ENCODE data around the gene ETV1.

Gene ETV1

DNA sequence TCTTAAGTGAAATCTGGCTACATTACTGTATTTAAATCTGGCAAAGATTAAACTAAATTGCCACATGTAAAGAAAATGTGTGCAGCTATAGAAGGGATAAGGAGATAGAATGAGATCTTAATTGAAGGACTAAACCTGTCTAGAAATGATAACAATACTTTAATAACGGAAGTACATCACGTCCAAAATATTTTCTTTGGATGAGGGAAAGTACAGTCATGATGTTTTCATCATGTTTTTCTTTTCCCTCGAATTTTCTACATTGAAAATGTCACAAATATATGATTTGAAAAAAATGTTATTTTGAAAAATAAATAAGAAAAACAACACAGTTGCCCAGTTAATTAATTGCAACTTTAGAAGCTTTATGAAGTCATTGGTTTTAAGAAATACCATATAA lies 143.9 kb downstream of the ETV1 start:
- CTCF ChIA-PET = no interaction called here
- POLR2A ChIA-PET = no interaction called here
- DNase-seq (ENCODE audit: extremely low spot score) = no peak
- no peak for TF ChIP-seq LEF1 (IDR thresholded peaks at IDR 0.05; ENCODE audit: borderline replicate concordance)
- no peak for TF ChIP-seq HDGF (IDR thresholded peaks at IDR 0.05; ENCODE audit: borderline replicate concordance)
- TF ChIP-seq L3MBTL2 (conservative IDR thresholded peaks at IDR 0.05) = no peak
- no peak for TF ChIP-seq FOXA1 (IDR thresholded peaks at IDR 0.05)
- no peak for TF ChIP-seq CTBP1 (IDR thresholded peaks at IDR 0.05; ENCODE audit: borderline replicate concordance)
- no peak for TF ChIP-seq SUZ12 (IDR thresholded peaks at IDR 0.05)
- no peak for TF ChIP-seq ELF4 (IDR thresholded peaks at IDR 0.05)
- TF ChIP-seq TARDBP (IDR thresholded peaks at IDR 0.05) = no peak
- no peak for TF ChIP-seq ZNF384 (IDR thresholded peaks at IDR 0.05)
- no peak for TF ChIP-seq ARNT (IDR thresholded peaks at IDR 0.05)
- TF ChIP-seq, protein P1, sequence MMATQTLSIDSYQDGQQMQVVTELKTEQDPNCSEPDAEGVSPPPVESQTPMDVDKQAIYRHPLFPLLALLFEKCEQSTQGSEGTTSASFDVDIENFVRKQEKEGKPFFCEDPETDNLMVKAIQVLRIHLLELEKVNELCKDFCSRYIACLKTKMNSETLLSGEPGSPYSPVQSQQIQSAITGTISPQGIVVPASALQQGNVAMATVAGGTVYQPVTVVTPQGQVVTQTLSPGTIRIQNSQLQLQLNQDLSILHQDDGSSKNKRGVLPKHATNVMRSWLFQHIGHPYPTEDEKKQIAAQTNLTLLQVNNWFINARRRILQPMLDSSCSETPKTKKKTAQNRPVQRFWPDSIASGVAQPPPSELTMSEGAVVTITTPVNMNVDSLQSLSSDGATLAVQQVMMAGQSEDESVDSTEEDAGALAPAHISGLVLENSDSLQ (IDR thresholded peaks at IDR 0.05) = no peak
- TF ChIP-seq BHLHE40 (IDR thresholded peaks at IDR 0.05; ENCODE audit: borderline replicate concordance) = no peak
- TF ChIP-seq FOXM1 (IDR thresholded peaks at IDR 0.05; ENCODE audit: borderline replicate concordance) = no peak
- no peak for TF ChIP-seq NFRKB (IDR thresholded peaks at IDR 0.05)

DNA sequence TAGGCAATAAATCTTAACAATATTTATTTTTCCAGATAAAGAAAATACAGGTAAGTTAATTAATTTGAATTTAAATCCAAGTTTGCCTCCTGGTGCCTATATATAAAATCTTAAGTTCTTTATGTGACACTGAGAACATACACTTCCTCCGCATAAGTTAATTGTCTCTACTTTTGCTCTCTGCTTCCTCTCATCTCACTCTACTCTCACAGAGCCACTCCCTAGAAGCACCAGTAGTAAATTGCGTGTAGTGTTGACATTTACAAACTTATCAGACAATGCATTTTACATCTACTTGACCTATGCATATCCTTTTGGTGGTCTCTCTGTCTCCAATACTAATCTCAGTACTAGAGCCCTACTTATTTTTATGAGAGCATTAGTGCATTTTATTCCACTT lies 144.5 kb downstream of the ETV1 start:
- ChIA-PET CTCF (no interaction called here), POLR2A (no interaction called here)
- no peak for TF ChIP-seq HDGF (IDR thresholded peaks at IDR 0.05; ENCODE audit: borderline replicate concordance)
- no peak for TF ChIP-seq FOXA1 (IDR thresholded peaks at IDR 0.05)
- TF ChIP-seq FOXK2 (IDR thresholded peaks at IDR 0.05) = no peak
- TF ChIP-seq SUZ12 (IDR thresholded peaks at IDR 0.05) = no peak
- no peak for TF ChIP-seq L3MBTL2 (conservative IDR thresholded peaks at IDR 0.05)
- TF ChIP-seq SP1 (IDR thresholded peaks at IDR 0.05) = no peak
- no peak for TF ChIP-seq NFRKB (IDR thresholded peaks at IDR 0.05)
- TF ChIP-seq TARDBP (IDR thresholded peaks at IDR 0.05) = no peak
- TF ChIP-seq ZNF384 (IDR thresholded peaks at IDR 0.05) = no peak
- no peak for TF ChIP-seq ELF4 (IDR thresholded peaks at IDR 0.05)
- TF ChIP-seq FOXM1 (IDR thresholded peaks at IDR 0.05; ENCODE audit: borderline replicate concordance) = no peak
- TF ChIP-seq ARNT (IDR thresholded peaks at IDR 0.05) = no peak
- TF ChIP-seq LEF1 (IDR thresholded peaks at IDR 0.05; ENCODE audit: borderline replicate concordance) = no peak
- TF ChIP-seq, protein P1 (IDR thresholded peaks at IDR 0.05) = no peak
- no peak for TF ChIP-seq CTBP1 (IDR thresholded peaks at IDR 0.05; ENCODE audit: borderline replicate concordance)
- no peak for TF ChIP-seq BHLHE40 (IDR thresholded peaks at IDR 0.05; ENCODE audit: borderline replicate concordance)
- peak; percentile 23 for DNase-seq (ENCODE audit: extremely low spot score)

DNA sequence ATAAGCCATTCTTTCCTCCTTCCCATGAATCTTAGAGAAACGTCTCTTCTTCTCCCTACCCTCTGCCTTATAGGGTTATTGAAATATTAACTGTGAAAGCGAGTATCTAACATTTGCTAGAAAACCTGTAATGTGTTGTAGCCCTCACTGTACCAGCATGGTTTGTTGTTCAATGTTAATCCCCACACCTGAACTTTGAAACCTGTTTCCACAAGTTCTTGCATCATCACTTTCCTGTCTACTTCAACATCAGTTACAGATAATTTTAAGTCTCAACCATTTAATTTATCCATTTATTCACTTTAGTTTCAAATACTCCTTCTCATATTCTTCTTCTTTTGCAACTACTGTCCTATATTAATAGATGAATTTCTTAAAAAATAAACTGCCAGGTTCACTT lies 148.2 kb downstream of the ETV1 start:
- DNase-seq (ENCODE audit: extremely low spot score) = no peak
- CTCF ChIA-PET = no interaction called here
- TF ChIP-seq FOXA1 (IDR thresholded peaks at IDR 0.05) (no peak), TARDBP (IDR thresholded peaks at IDR 0.05) (no peak), SP1 (IDR thresholded peaks at IDR 0.05) (no peak), FOXM1 (IDR thresholded peaks at IDR 0.05; ENCODE audit: borderline replicate concordance) (no peak), ELF4 (IDR thresholded peaks at IDR 0.05) (no peak), NFRKB (IDR thresholded peaks at IDR 0.05) (no peak), ARNT (IDR thresholded peaks at IDR 0.05) (no peak), LEF1 (IDR thresholded peaks at IDR 0.05; ENCODE audit: borderline replicate concordance) (no peak), CTBP1 (IDR thresholded peaks at IDR 0.05; ENCODE audit: borderline replicate concordance) (no peak), L3MBTL2 (conservative IDR thresholded peaks at IDR 0.05) (no peak), FOXK2 (IDR thresholded peaks at IDR 0.05) (no peak), SUZ12 (IDR thresholded peaks at IDR 0.05) (no peak), HDGF (IDR thresholded peaks at IDR 0.05; ENCODE audit: borderline replicate concordance) (no peak), BHLHE40 (IDR thresholded peaks at IDR 0.05; ENCODE audit: borderline replicate concordance) (no peak), ZNF384 (IDR thresholded peaks at IDR 0.05) (no peak)
- TF ChIP-seq, protein P1 (IDR thresholded peaks at IDR 0.05) = no peak
- POLR2A ChIA-PET = no interaction called here
